Left forelimb (tissue), 1 donor: ENCODE data around the gene ACSF2.
"Not testable (repeated sequence)": the region's sequence is repeated elsewhere in the genome, so short reads cannot be mapped to it uniquely, and the experiment has no call there.

Experiments used
- DNase-seq: peaks from one replicate; pipeline ENCODE4 v3.0.0-alpha.2; 2018; ENCODE audit warnings: low spot score

Gene ACSF2

GRCh38 chr17:50407921-50408320 is 18.1 kb upstream of the ACSF2 start:
- DNase-seq = no peak

GRCh38 chr17:50412188-50412732 is 13.8 kb upstream of the ACSF2 start:
- DNase-seq = no peak

- no peak for DNase-seq
Observed at GRCh38 chr17:50414808-50415207, 11.2 kb upstream of the ACSF2 start.

- not testable (repeated sequence) for DNase-seq
Observed at GRCh38 chr17:50419577-50419976, 6.4 kb upstream of the ACSF2 start.

- no peak for DNase-seq
Observed at GRCh38 chr17:50420419-50421112, 5.5 kb upstream of the ACSF2 start.

GRCh38 chr17:50421308-50422051 is 4.5 kb upstream of the ACSF2 start:
- no peak for DNase-seq

- DNase-seq = no peak
Observed at GRCh38 chr17:50422738-50423137, 3.3 kb upstream of the ACSF2 start.

GRCh38 chr17:50423553-50424159 is 2.4 kb upstream of the ACSF2 start:
- DNase-seq = no peak

- DNase-seq = no peak
Observed at GRCh38 chr17:50424246-50424995, 1.6 kb upstream of the ACSF2 start.

GRCh38 chr17:50424996-50425681 is 879 bp upstream of the ACSF2 start:
- no peak for DNase-seq

GRCh38 chr17:50426472-50426782 is 409 bp downstream of the ACSF2 start:
- DNase-seq = no peak

GRCh38 chr17:50426814-50427787 is 1.1 kb downstream of the ACSF2 start:
- DNase-seq = no peak

- not testable (repeated sequence) for DNase-seq
Observed at GRCh38 chr17:50428126-50428525, 2.1 kb downstream of the ACSF2 start.

- DNase-seq = no peak
Observed at GRCh38 chr17:50428831-50429424, 2.9 kb downstream of the ACSF2 start.

GRCh38 chr17:50429793-50430192 is 3.8 kb downstream of the ACSF2 start:
- DNase-seq = no peak

- no peak for DNase-seq
Observed at GRCh38 chr17:50430821-50431618, 5.0 kb downstream of the ACSF2 start.

- no peak for DNase-seq
Observed at GRCh38 chr17:50432125-50432762, 6.2 kb downstream of the ACSF2 start.

- DNase-seq = no peak
Observed at GRCh38 chr17:50437409-50437808, 11.4 kb downstream of the ACSF2 start.

GRCh38 chr17:50439008-50439407 is 13.0 kb downstream of the ACSF2 start:
- DNase-seq = no peak
